Left ventricle myocardium superior (tissue), 1 donor: ENCODE results near the gene ABCE1. TPM values are rescaled to one million over a fixed set of nuclear protein-coding genes. Genes with fewer than 3 reads are reported as not detected.
A peak's percentile ranks its signal among the peaks of the same experiment; 100 is the strongest.
"Not testable (repeated sequence)": the region's sequence is repeated elsewhere in the genome, so short reads cannot be mapped to it uniquely, and the experiment has no call there.

Experiments used
- ATAC-seq: fragments of 200-7000 bp; cut with Tn5 transposase; one replicate; pipeline ENCODE4 v1.9.1; 2020; ENCODE audit warnings: mild to moderate bottlenecking, moderate library complexity
- DNase-seq: peaks from one replicate; pipeline ENCODE4 v3.0.0-alpha.2; 2020
- intact Hi-C: fragments of 100-400 bp; cut with micrococcal nuclease; formaldehyde crosslinking; loops from one replicate; pipeline ENCODE4 v1.11.0; 2022
- total RNA-seq: library from RNA; stranded (reverse); fragmentation: NEBNext Ultra II Directional; extraction: Animal tissue kit (Norgen Biotek cat#: 25700); gene quantifications from one replicate; pipeline ENCODE4 v1.2.1, GENCODE V29; 2021
- donor health status: DM: no; HTN: yes; CAD: no; lungs with severe emphysema.

ABCE1 gene
- total RNA-seq, 1 donor from 2014 or later: 29.5 TPM

- intact Hi-C loops: no loop called here
- DNase-seq: no peak
- ATAC-seq: peak; percentile 46
These were observed 545 bp downstream of the ABCE1 start for GRCh38 chr4:145098675-145099037.

- intact Hi-C loops: no loop called here
- no peak for ATAC-seq
- no peak for DNase-seq
These were observed 1.5 kb downstream of the ABCE1 start for GRCh38 chr4:145099653-145100052.

GRCh38 chr4:145101091-145101490, 3.0 kb downstream of the ABCE1 start:
- ATAC-seq (no peak), DNase-seq (no peak)
- intact Hi-C loops: no loop called here

GRCh38 chr4:145102619-145103018, 4.5 kb downstream of the ABCE1 start:
- ATAC-seq: no peak
- intact Hi-C loops: no loop called here

GRCh38 chr4:145103496-145103895, 5.4 kb downstream of the ABCE1 start:
- ATAC-seq: no peak
- DNase-seq: no peak
- intact Hi-C loops: no loop called here

More at GRCh38 chr4:145102619-145103018, 4.5 kb downstream of the ABCE1 start:
- DNase-seq: no peak

GRCh38 chr4:145107126-145107525, 9.0 kb downstream of the ABCE1 start:
- DNase-seq (no peak), ATAC-seq (no peak)
- intact Hi-C loops: no loop called here

- ATAC-seq: no peak
- intact Hi-C loops: no loop called here
- no peak for DNase-seq
These were observed 10.0 kb downstream of the ABCE1 start for GRCh38 chr4:145108128-145108527.

- intact Hi-C loops: no loop called here
- no peak for ATAC-seq
- DNase-seq: no peak
These were observed 27.3 kb downstream of the ABCE1 start for GRCh38 chr4:145125396-145125795.

- no peak for DNase-seq
- ATAC-seq: no peak
- intact Hi-C loops: no loop called here
These were observed 32.0 kb downstream of the ABCE1 start for GRCh38 chr4:145130130-145130529.

GRCh38 chr4:145130788-145131399, 32.8 kb downstream of the ABCE1 start:
- DNase-seq (no peak), ATAC-seq (no peak)
- intact Hi-C loops: no loop called here

- ATAC-seq (no peak), DNase-seq (no peak)
- intact Hi-C loops: no loop called here
These were observed 33.7 kb downstream of the ABCE1 start for GRCh38 chr4:145131848-145132247.

- DNase-seq (no peak), ATAC-seq (peak; percentile 12)
These were observed 34.5 kb downstream of the ABCE1 start for GRCh38 chr4:145132511-145133098.

GRCh38 chr4:145136219-145136618, 38.1 kb downstream of the ABCE1 start:
- ATAC-seq, intact Hi-C loops, DNase-seq: not testable (repeated sequence)

More at GRCh38 chr4:145132511-145133098, 34.5 kb downstream of the ABCE1 start:
- intact Hi-C loops: no loop called here

- intact Hi-C loops: no loop called here
- ATAC-seq: no peak
- DNase-seq: no peak
These were observed 50.9 kb downstream of the ABCE1 start for GRCh38 chr4:145148980-145149379.

GRCh38 chr4:145153181-145153903, 55.2 kb downstream of the ABCE1 start:
- DNase-seq (no peak), ATAC-seq (peak; percentile 93)
- intact Hi-C loops: no loop called here

GRCh38 chr4:145153904-145154298, 55.8 kb downstream of the ABCE1 start:
- DNase-seq (no peak), ATAC-seq (no peak)
- intact Hi-C loops: no loop called here

- intact Hi-C loops: no loop called here
- no peak for DNase-seq
- peak; percentile 80 for ATAC-seq
These were observed 56.5 kb downstream of the ABCE1 start for GRCh38 chr4:145154573-145154972.

GRCh38 chr4:145155268-145155870, 57.3 kb downstream of the ABCE1 start:
- ATAC-seq (no peak), DNase-seq (no peak)
- intact Hi-C loops: no loop called here

GRCh38 chr4:145156986-145157385, 58.9 kb downstream of the ABCE1 start:
- no peak for ATAC-seq
- no peak for DNase-seq
- intact Hi-C loops: no loop called here

- intact Hi-C loops: no loop called here
- DNase-seq (no peak), ATAC-seq (no peak)
These were observed 63.4 kb downstream of the ABCE1 start for GRCh38 chr4:145161549-145161948.
